ENCODE data around the gene LRRC23. TPM values are rescaled to one million over a fixed set of nuclear protein-coding genes. Genes with fewer than 3 reads are reported as not detected.

Gene LRRC23
- total RNA-seq, 1 experiment from 2014 or later: 6.0 TPM

- peaks cover 52% of the 10 kb centered on the region for H3K4me1 Mint-ChIP-seq (ENCODE audit: low read depth, unreplicated experiment)
- H3K27ac Mint-ChIP-seq (ENCODE audit: unreplicated experiment): peak overlapping the region; percentile 86
- no TSS peak for BruUV-seq (replicated peaks)
- no peak for TF ChIP-seq CTCF (IDR thresholded peaks at IDR 0.05; ENCODE audit: unreplicated experiment)
- intact Hi-C loops (cut with micrococcal nuclease; ENCODE audit: unreplicated experiment): loop anchor here (5.0 kb wide), 1 partner anchor 58 kb away; the partner anchor contains the start of gene TPI1
- H3K27me3 Mint-ChIP-seq (ENCODE audit: unreplicated experiment): no peaks in the 10 kb centered on the region
- CTCF ChIA-PET: interaction anchor here (0.9 to 2.8 kb wide), 11 partner anchors 9 to 73 kb away, joined by 3 to 24 read pairs (median 5); partner anchors contain the start of genes C12orf57, ENO2, RNU7-1 and SPSB2
- no peak for DNase-seq
- peaks cover 57% of the 10 kb centered on the region for H3K36me3 Mint-ChIP-seq (ENCODE audit: insufficient read depth, unreplicated experiment)
- H3K9me3 Mint-ChIP-seq (ENCODE audit: low read depth, unreplicated experiment): no peaks in the 10 kb centered on the region
- peak overlapping the region; percentile 58 for H3K4me3 Mint-ChIP-seq (ENCODE audit: low read depth, unreplicated experiment)
Observed at GRCh38 chr12:6925239-6925539, 20.6 kb downstream of the LRRC23 start.

GRCh38 chr12:6925540-6926279 is 21.1 kb downstream of the LRRC23 start:
- intact Hi-C loops (cut with micrococcal nuclease; ENCODE audit: unreplicated experiment): loop anchor here (5.0 kb wide), 1 partner anchor 58 kb away; the partner anchor contains the start of gene TPI1
- Mint-ChIP-seq H3K4me3 (ENCODE audit: low read depth, unreplicated experiment) (peak overlapping the region; percentile 58), H3K27ac (ENCODE audit: unreplicated experiment) (peak overlapping the region; percentile 86)

GRCh38 chr12:6927379-6928021 is 22.9 kb downstream of the LRRC23 start, which contains the start of gene ATN1:
TSS of gene ATN1 (plus strand) at chr12:6927959. CDS start at chr12:6934002, 6,043 bp downstream.
- peak; percentile 71 for DNase-seq
- peak within 1 kb of the TSS; percentile 83 for H3K4me3 Mint-ChIP-seq (ENCODE audit: low read depth, unreplicated experiment)
- no TSS peak for BruUV-seq (replicated peaks)
- no peak for TF ChIP-seq CTCF (IDR thresholded peaks at IDR 0.05; ENCODE audit: unreplicated experiment)
- CTCF ChIA-PET: interaction anchor here (0.7 kb wide), 1 partner anchor 303 kb away, joined by 3 read pairs; no protein-coding TSS in a partner anchor
- peaks cover 67% of the 10 kb centered on the region for H3K4me1 Mint-ChIP-seq (ENCODE audit: low read depth, unreplicated experiment)
- H3K27me3 Mint-ChIP-seq (ENCODE audit: unreplicated experiment): no peaks in the 10 kb centered on the region
- peak within 1 kb of the TSS; percentile 68 for H3K27ac Mint-ChIP-seq (ENCODE audit: unreplicated experiment)
- intact Hi-C loops (cut with micrococcal nuclease; ENCODE audit: unreplicated experiment): loop anchor here (5.0 kb wide), 1 partner anchor 60 kb away; the partner anchor contains the start of gene TPI1
- H3K36me3 Mint-ChIP-seq (ENCODE audit: insufficient read depth, unreplicated experiment): peaks cover 59% of the 10 kb centered on the region
- no peaks in the 10 kb centered on the region for H3K9me3 Mint-ChIP-seq (ENCODE audit: low read depth, unreplicated experiment)

More at GRCh38 chr12:6925540-6926279, 21.1 kb downstream of the LRRC23 start:
- TF ChIP-seq CTCF (IDR thresholded peaks at IDR 0.05; ENCODE audit: unreplicated experiment): no peak
- H3K27me3 Mint-ChIP-seq (ENCODE audit: unreplicated experiment): no peaks in the 10 kb centered on the region
- no peaks in the 10 kb centered on the region for H3K9me3 Mint-ChIP-seq (ENCODE audit: low read depth, unreplicated experiment)
- DNase-seq: peak; percentile 62
- peaks cover 57% of the 10 kb centered on the region for H3K4me1 Mint-ChIP-seq (ENCODE audit: low read depth, unreplicated experiment)
- H3K36me3 Mint-ChIP-seq (ENCODE audit: insufficient read depth, unreplicated experiment): peaks cover 57% of the 10 kb centered on the region
- BruUV-seq (replicated peaks): no TSS peak
- CTCF ChIA-PET: interaction anchor here (0.6 to 2.8 kb wide), 13 partner anchors 9 to 74 kb away, joined by 3 to 24 read pairs (median 5); partner anchors contain the start of genes C12orf57, ENO2, RNU7-1 and SPSB2

- peaks cover 70% of the 10 kb centered on the region for H3K4me1 Mint-ChIP-seq (ENCODE audit: low read depth, unreplicated experiment)
- H3K4me3 Mint-ChIP-seq (ENCODE audit: low read depth, unreplicated experiment): peak overlapping the region; percentile 83
- CTCF ChIA-PET: interaction anchor here (0.6 to 1.5 kb wide), 3 partner anchors 10 to 165 kb away, joined by 4 to 8 read pairs (median 7); no protein-coding TSS in a partner anchor
- TF ChIP-seq CTCF (IDR thresholded peaks at IDR 0.05; ENCODE audit: unreplicated experiment): no peak
- peak overlapping the region; percentile 68 for H3K27ac Mint-ChIP-seq (ENCODE audit: unreplicated experiment)
- H3K36me3 Mint-ChIP-seq (ENCODE audit: insufficient read depth, unreplicated experiment): peaks cover 58% of the 10 kb centered on the region
- no peaks in the 10 kb centered on the region for H3K27me3 Mint-ChIP-seq (ENCODE audit: unreplicated experiment)
- H3K9me3 Mint-ChIP-seq (ENCODE audit: low read depth, unreplicated experiment): no peaks in the 10 kb centered on the region
- intact Hi-C loops (cut with micrococcal nuclease; ENCODE audit: unreplicated experiment): loop anchor here (5.0 kb wide), 1 partner anchor 61 kb away; the partner anchor contains the start of gene TPI1
- no peak for DNase-seq
- BruUV-seq (replicated peaks): no TSS peak
Observed at GRCh38 chr12:6928022-6928702, 23.5 kb downstream of the LRRC23 start.

Data from Calu3 (cell line).